ENCODE data around the gene BMPER.

The BMPER gene

GRCh38 chr7:34184466-34184865 lies 279.1 kb downstream of the BMPER start:
- no peak for DNase-seq (ENCODE audit: low spot score)

- no peak for DNase-seq (ENCODE audit: low spot score)
Measured at GRCh38 chr7:34187798-34188307, 282.5 kb downstream of the BMPER start.

- no peak for DNase-seq (ENCODE audit: low spot score)
Measured at GRCh38 chr7:34189031-34189430, 283.7 kb downstream of the BMPER start.

- DNase-seq (ENCODE audit: low spot score), result no peak
Measured at GRCh38 chr7:34190299-34190698, 285.0 kb downstream of the BMPER start.

- DNase-seq (ENCODE audit: low spot score), result no peak
Measured at GRCh38 chr7:34191162-34191561, 285.8 kb downstream of the BMPER start.

GRCh38 chr7:34191771-34192479 lies 286.6 kb downstream of the BMPER start:
- DNase-seq (ENCODE audit: low spot score), result no peak

- no peak for DNase-seq (ENCODE audit: low spot score)
Measured at GRCh38 chr7:34192906-34193305, 287.6 kb downstream of the BMPER start.

GRCh38 chr7:34198231-34198641 lies 292.9 kb downstream of the BMPER start:
- DNase-seq (ENCODE audit: low spot score), result no peak
